Activated CD8-positive, alpha-beta memory T cell treated with anti-CD3 and anti-CD28 coated beads, Interleukin-2, amount 10 ng/mL, durations not matched to agents 7 days and 5 days (primary cell): ENCODE results near the gene IFT43. TPM values are rescaled to one million over a fixed set of nuclear protein-coding genes. Genes with fewer than 3 reads are reported as not detected.

Source experiments
- ATAC-seq: fragments of 150-1000 bp; cut with Tn5 transposase; one replicate; pipeline ENCODE4 v1.10.0; 2021; ENCODE audit warnings: moderate library complexity
- CTCF ChIA-PET: fragments of 350-600 bp; sonication (Branson Sonifier 250); formaldehyde crosslinking; loops from one replicate; lab custom pipeline; 2021; ENCODE audit warnings: antibody characterized with exemption; lab: Charles Lee
- DNase-seq: peaks from one replicate; pipeline ENCODE4 v3.0.0-alpha.2; 2020
- H3K27ac Mint-ChIP-seq: one replicate; pipeline ENCODE4 v1.8.0; 2021; ENCODE audit warnings: mild to moderate bottlenecking, mixed read lengths
- H3K27me3 Mint-ChIP-seq: one replicate; pipeline ENCODE4 v1.8.0; 2021; ENCODE audit warnings: mixed read lengths
- H3K36me3 Mint-ChIP-seq: one replicate; pipeline ENCODE4 v1.8.0; 2021; ENCODE audit warnings: mild to moderate bottlenecking, mixed read lengths
- H3K4me1 Mint-ChIP-seq: one replicate; pipeline ENCODE4 v1.8.0; 2021; ENCODE audit warnings: mixed read lengths
- H3K4me3 Mint-ChIP-seq: one replicate; pipeline ENCODE4 v1.8.0; 2021; ENCODE audit warnings: mild to moderate bottlenecking, moderate library complexity, mixed read lengths
- H3K9me3 Mint-ChIP-seq: one replicate; pipeline ENCODE4 v1.8.0; 2022; ENCODE audit warnings: low read depth, mixed read lengths
- total RNA-seq, 2 experiments: library from RNA; stranded (reverse); gene quantifications; one replicate each; pipeline ENCODE4 v1.2.3, GENCODE V29; 2021

The IFT43 gene
- total RNA-seq, 2 experiments from 2014 or later: 5.5 to 6.0 TPM

DNA sequence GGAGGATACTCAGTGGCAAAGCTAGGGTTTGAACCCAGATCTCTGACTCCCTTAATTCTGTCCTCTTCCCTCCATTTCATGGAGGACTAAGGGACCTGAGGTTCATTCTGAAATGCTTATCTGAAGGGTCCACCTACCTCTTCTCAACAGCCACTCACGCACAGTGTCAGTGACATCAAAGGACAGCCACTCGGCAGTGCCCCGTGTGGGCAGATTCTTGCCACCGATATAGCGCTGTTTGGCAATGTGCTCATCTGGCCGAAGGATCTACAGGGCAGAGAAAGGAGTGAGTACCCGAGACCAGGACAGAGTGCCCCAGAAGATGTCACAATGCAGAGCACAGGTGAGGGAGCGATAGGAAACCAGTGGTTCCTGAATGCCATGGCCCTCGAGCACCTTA, 14.6 kb upstream of the IFT43 start:
- no peaks in the 10 kb centered on the region for H3K27me3 Mint-ChIP-seq
- no peaks in the 10 kb centered on the region for H3K9me3 Mint-ChIP-seq
- H3K4me3 Mint-ChIP-seq: no peak overlapping the region
- DNase-seq (no peak), ATAC-seq (no peak)
- H3K36me3 Mint-ChIP-seq: no peaks in the 10 kb centered on the region
- H3K27ac Mint-ChIP-seq: no peak overlapping the region
- H3K4me1 Mint-ChIP-seq: no peaks in the 10 kb centered on the region
- CTCF ChIA-PET: interaction anchor here (1.4 kb wide), 1 partner anchor 12 kb away, joined by 5 read pairs; no protein-coding TSS in a partner anchor

DNA sequence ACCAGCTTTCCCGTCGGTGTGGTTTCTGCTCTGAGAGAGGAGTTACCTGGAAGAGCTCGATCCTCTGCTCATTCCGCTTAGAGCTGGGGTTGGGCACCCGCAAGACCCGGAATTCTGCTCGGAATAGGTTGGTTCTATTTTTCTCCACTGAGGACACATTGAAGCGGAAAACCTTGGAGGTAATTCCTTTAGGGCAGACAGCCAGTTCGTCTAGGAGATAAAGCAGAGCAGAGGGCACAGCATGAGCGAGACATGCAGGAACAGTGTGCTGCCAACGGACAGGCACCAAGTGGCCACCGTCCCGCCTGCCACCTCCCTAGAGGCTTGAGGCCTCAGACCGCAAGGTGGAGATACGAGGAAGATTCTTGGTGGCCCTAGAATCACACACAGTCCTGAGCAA, 14.1 kb upstream of the IFT43 start:
- no peak overlapping the region for H3K4me3 Mint-ChIP-seq
- H3K27me3 Mint-ChIP-seq: no peaks in the 10 kb centered on the region
- CTCF ChIA-PET: interaction anchor here (1.4 kb wide), 1 partner anchor 11 kb away, joined by 5 read pairs; no protein-coding TSS in a partner anchor
- ATAC-seq (no peak), DNase-seq (no peak)
- no peaks in the 10 kb centered on the region for H3K9me3 Mint-ChIP-seq
- no peak overlapping the region for H3K27ac Mint-ChIP-seq
- H3K4me1 Mint-ChIP-seq: no peaks in the 10 kb centered on the region
- no peaks in the 10 kb centered on the region for H3K36me3 Mint-ChIP-seq

DNA sequence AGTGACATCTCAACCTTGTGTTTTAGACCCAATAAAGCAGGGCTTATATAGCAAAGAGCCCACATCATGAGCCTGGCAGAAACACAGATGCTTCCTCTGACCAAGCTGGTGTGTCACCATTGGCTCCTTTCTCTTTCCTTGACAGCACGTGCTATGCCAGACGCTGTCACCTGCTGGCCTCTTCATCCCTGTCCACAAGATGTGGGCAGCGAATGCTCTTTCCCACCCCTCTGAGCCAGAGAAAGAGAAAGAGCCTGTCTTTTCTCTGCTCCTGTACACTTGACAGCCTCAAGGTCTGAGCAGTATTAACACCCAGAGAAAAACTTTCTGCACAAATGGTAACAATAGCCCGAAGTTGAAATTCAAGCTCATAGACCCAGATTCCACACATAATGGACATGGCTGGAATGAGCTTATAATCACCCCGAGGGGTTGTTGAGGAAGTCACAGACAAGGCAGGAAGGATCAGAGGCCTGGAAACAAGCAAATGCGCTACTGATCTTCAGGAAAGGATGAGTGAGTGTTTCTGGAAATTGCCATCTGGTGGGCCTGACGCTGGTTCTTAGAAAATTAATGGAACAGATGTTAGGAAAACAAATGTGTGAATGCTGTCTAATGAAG, 12.7 kb upstream of the IFT43 start:
- Mint-ChIP-seq H3K4me3 (no peak overlapping the region), H3K27ac (no peak overlapping the region), H3K9me3 (no peaks in the 10 kb centered on the region), H3K4me1 (no peaks in the 10 kb centered on the region), H3K27me3 (no peaks in the 10 kb centered on the region), H3K36me3 (no peaks in the 10 kb centered on the region)
- CTCF ChIA-PET: interaction anchor here (2.2 kb wide), 1 partner anchor 66 kb away, joined by 7 read pairs; no protein-coding TSS in a partner anchor
- no peak for DNase-seq
- no peak for ATAC-seq

GRCh38 chr14:75976826-75977581, 8.6 kb upstream of the IFT43 start:
- Mint-ChIP-seq H3K27me3 (no peaks in the 10 kb centered on the region), H3K27ac (no peak overlapping the region), H3K4me3 (no peak overlapping the region), H3K9me3 (no peaks in the 10 kb centered on the region), H3K36me3 (no peaks in the 10 kb centered on the region), H3K4me1 (peaks cover 27% of the 10 kb centered on the region)
- ATAC-seq (no peak), DNase-seq (no peak)
- CTCF ChIA-PET: interaction anchor here (1.3 to 4.1 kb wide), 3 partner anchors 9 to 267 kb away, joined by 3 to 24 read pairs (median 5); partner anchors contain the start of gene IFT43

DNA sequence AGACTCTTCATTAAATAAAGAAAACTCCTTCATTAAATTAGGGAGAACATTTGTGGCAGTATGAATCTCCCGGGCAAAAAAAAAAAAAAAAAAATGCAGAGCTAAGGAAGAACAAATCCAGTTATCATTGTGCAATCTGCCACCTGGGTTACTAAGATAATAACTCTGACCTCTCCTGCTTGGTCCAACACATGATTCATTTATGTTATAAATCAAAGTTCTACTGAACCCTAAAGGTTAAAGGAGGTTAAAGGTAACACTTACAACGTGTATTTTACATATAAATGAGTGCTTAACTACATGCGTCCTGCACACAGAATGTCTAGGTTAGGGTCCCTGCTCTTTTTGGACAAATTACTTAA, 8.0 kb upstream of the IFT43 start:
- no peaks in the 10 kb centered on the region for H3K27me3 Mint-ChIP-seq
- H3K27ac Mint-ChIP-seq: no peak overlapping the region
- H3K36me3 Mint-ChIP-seq: no peaks in the 10 kb centered on the region
- ATAC-seq (no peak), DNase-seq (no peak)
- CTCF ChIA-PET: interaction anchor here (0.9 to 1.8 kb wide), 3 partner anchors 8 to 644 kb away, joined by 3 to 5 read pairs (median 3); partner anchors contain the start of gene IFT43
- H3K4me3 Mint-ChIP-seq: no peak overlapping the region
- H3K4me1 Mint-ChIP-seq: peaks cover 27% of the 10 kb centered on the region
- no peaks in the 10 kb centered on the region for H3K9me3 Mint-ChIP-seq

DNA sequence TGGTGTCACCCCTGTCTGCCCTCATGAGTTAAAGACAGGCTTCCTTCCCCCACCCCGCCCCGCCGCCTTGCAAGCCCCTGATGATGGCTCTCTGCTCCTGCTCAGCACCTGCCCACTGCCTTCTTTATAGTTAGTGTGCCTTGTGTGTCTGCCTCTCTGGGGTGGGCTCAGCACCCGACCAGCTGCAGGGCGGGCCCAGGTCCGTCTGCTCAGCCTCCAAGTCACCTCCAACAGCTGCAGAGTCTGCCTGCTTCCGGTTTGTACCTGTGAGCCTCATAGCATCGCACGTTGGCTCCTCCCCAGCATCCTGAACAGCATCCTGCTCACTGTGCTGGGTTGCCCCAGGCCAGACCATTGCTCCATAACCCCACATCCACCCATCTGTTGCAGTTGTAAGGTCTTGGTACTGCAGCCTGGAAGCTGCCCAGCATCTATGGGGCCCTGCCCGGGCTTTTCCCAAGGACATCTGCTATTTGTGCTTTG, 7.3 kb upstream of the IFT43 start:
- ATAC-seq: no peak
- H3K4me1 Mint-ChIP-seq: peaks cover 31% of the 10 kb centered on the region
- peaks cover 3% of the 10 kb centered on the region for H3K27me3 Mint-ChIP-seq
- peak overlapping the region; percentile 17 for H3K27ac Mint-ChIP-seq
- CTCF ChIA-PET: interaction anchor here (0.9 to 10.6 kb wide), 4 partner anchors 71 to 645 kb away, joined by 3 to 187 read pairs (median 83); partner anchors contain the start of gene FLVCR2
- DNase-seq: peak; percentile 43
- H3K36me3 Mint-ChIP-seq: no peaks in the 10 kb centered on the region
- no peak overlapping the region for H3K4me3 Mint-ChIP-seq
- no peaks in the 10 kb centered on the region for H3K9me3 Mint-ChIP-seq

DNA sequence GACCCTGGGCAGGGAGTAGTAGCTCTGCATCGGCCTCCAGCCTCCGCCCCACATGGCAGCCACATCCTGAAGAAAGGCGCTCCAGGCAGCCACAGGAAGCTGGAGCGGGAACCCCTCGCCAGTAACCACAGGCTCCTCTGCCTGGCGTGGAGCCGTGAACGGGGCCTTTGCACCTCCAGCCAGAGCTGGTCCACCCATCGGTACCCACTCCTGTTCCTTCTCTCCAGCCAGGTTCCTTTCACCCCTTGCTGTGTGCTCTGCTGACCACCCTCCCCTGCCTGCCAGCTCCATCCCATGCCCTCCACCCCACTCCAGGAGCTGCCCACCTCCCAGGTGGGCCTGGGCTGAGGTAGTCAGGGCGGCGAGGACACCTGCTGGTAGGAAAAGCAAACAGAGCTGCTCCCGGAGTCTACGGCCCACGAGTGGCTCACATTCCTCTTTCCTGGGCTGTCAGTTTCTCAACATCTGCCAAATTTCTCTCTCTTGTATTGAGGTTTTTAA, 6.4 kb upstream of the IFT43 start:
- ATAC-seq (no peak), DNase-seq (no peak)
- Mint-ChIP-seq H3K27ac (no peak overlapping the region), H3K9me3 (no peaks in the 10 kb centered on the region), H3K4me1 (peaks cover 31% of the 10 kb centered on the region), H3K27me3 (peaks cover 3% of the 10 kb centered on the region), H3K36me3 (no peaks in the 10 kb centered on the region), H3K4me3 (no peak overlapping the region)
- CTCF ChIA-PET: interaction anchor here (0.8 to 10.6 kb wide), 7 partner anchors 10 to 402 kb away, joined by 3 to 187 read pairs (median 6); partner anchors contain the start of gene FLVCR2

- DNase-seq (no peak), ATAC-seq (no peak)
- Mint-ChIP-seq H3K27me3 (peaks cover 3% of the 10 kb centered on the region), H3K36me3 (no peaks in the 10 kb centered on the region), H3K4me3 (no peak overlapping the region), H3K9me3 (no peaks in the 10 kb centered on the region), H3K4me1 (peaks cover 31% of the 10 kb centered on the region), H3K27ac (no peak overlapping the region)
- CTCF ChIA-PET: interaction anchor here (0.7 to 10.6 kb wide), 9 partner anchors 10 to 402 kb away, joined by 3 to 187 read pairs (median 4); partner anchors contain the start of gene FLVCR2
Observed at GRCh38 chr14:75979648-75980565, 5.7 kb upstream of the IFT43 start.

DNA sequence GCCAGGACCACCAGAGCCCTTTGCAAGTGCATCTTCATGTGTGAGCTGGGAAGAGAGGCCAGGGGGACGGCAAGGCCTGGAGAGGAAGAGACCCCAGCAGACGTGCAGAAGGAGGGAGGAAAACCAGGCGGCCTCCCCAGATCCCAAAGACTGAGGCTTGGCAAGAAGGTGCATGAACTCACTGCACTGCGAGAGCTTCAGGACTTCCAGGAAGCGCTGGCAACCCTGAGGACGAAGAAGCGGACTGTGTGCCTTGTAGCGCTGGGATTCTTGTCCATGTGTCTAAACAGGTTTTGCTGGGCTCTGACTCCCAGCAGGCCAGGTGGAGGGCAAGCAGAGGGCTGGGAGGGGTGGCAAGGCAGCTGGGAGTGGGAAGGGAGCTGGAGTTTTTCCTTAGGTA, 4.7 kb upstream of the IFT43 start:
- peaks cover 34% of the 10 kb centered on the region for H3K4me1 Mint-ChIP-seq

GRCh38 chr14:75981426-75982265, 3.9 kb upstream of the IFT43 start, which contains the start of gene TGFB3:
TSS of gene TGFB3 (minus strand) at chr14:75981995. CDS start at chr14:75980893, 1,102 bp downstream.
- DNase-seq: peak; percentile 73
- Mint-ChIP-seq H3K4me1 (peaks cover 40% of the 10 kb centered on the region), H3K27ac (peak within 1 kb of the TSS; percentile 78), H3K27me3 (peaks cover 3% of the 10 kb centered on the region), H3K36me3 (no peaks in the 10 kb centered on the region), H3K4me3 (peak within 1 kb of the TSS; percentile 79), H3K9me3 (no peaks in the 10 kb centered on the region)
- CTCF ChIA-PET: interaction anchor here (0.9 to 10.6 kb wide), 12 partner anchors 11 to 404 kb away, joined by 3 to 187 read pairs (median 6); partner anchors contain the start of gene FLVCR2
- ATAC-seq: peak; percentile 57

More for the DNA sequence above, 4.7 kb upstream of the IFT43 start:
- DNase-seq (no peak), ATAC-seq (no peak)
- Mint-ChIP-seq H3K27me3 (peaks cover 3% of the 10 kb centered on the region), H3K27ac (no peak overlapping the region), H3K9me3 (no peaks in the 10 kb centered on the region), H3K4me3 (peak overlapping the region; percentile 79), H3K36me3 (no peaks in the 10 kb centered on the region)
- CTCF ChIA-PET: interaction anchor here (0.9 to 10.6 kb wide), 6 partner anchors 13 to 403 kb away, joined by 3 to 187 read pairs (median 28); partner anchors contain the start of gene FLVCR2

- Mint-ChIP-seq H3K4me3 (peak overlapping the region; percentile 79), H3K27ac (peak overlapping the region; percentile 78), H3K36me3 (no peaks in the 10 kb centered on the region), H3K9me3 (no peaks in the 10 kb centered on the region), H3K27me3 (peaks cover 3% of the 10 kb centered on the region), H3K4me1 (peaks cover 42% of the 10 kb centered on the region)
- DNase-seq (peak; percentile 79), ATAC-seq (peak; percentile 74)
- CTCF ChIA-PET: interaction anchor here (0.6 to 10.6 kb wide), 24 partner anchors 10 to 421 kb away, joined by 3 to 187 read pairs (median 5); partner anchors contain the start of genes ERG28, FLVCR2 and TTLL5
Observed at GRCh38 chr14:75982266-75983018, 3.1 kb upstream of the IFT43 start.
